Endodermal cell (in vitro differentiated cells): ENCODE results near the gene PYY. TPM values are rescaled to one million over a fixed set of nuclear protein-coding genes. Genes with fewer than 3 reads are reported as not detected.

Experiments
- DNase-seq: peaks from one replicate; pipeline ENCODE4 v3.0.0-alpha.2; 2017
- H3K27ac ChIP-seq: 2 replicates; pipeline ENCODE4 v1.5.1; 2013; ENCODE audit warnings: mild to moderate bottlenecking, low read depth, low read length, moderate library complexity
- H3K27me3 ChIP-seq: 2 replicates; pipeline ENCODE4 v1.6.1; 2013; ENCODE audit warnings: mild to moderate bottlenecking, low read length, moderate library complexity; ENCODE audit not compliant: insufficient read depth, control insufficient read depth, poor library complexity, severe bottlenecking
- H3K36me3 ChIP-seq: 2 replicates; pipeline ENCODE4 v1.7.0; 2013; ENCODE audit warnings: mild to moderate bottlenecking, low read length, moderate library complexity; ENCODE audit not compliant: control insufficient read depth, insufficient read depth
- H3K4me1 ChIP-seq: one replicate; pipeline ENCODE4 v1.7.0; 2013; ENCODE audit warnings: low read length; ENCODE audit not compliant: control insufficient read depth, insufficient read depth
- H3K4me3 ChIP-seq: 2 replicates; pipeline ENCODE4 v1.5.1; 2013; ENCODE audit warnings: mild to moderate bottlenecking, low read length, moderate library complexity
- H3K9ac ChIP-seq: 2 replicates; pipeline ENCODE4 v1.6.1; 2013; ENCODE audit warnings: mild to moderate bottlenecking, low read length, moderate library complexity; ENCODE audit not compliant: poor library complexity, severe bottlenecking; ENCODE audit errors: extremely low read depth
- H3K9me3 ChIP-seq: 2 replicates; pipeline ENCODE4 v1.6.1; 2013; ENCODE audit warnings: mild to moderate bottlenecking, low read length, moderate library complexity; ENCODE audit not compliant: control insufficient read depth
- H3K27ac Mint-ChIP-seq: 2 replicates; pipeline ENCODE4 v1.8.0; 2020; ENCODE audit warnings: mixed read lengths
- H3K27me3 Mint-ChIP-seq: 2 replicates; pipeline ENCODE4 v1.8.0; 2021; ENCODE audit warnings: mild to moderate bottlenecking, mixed read lengths; ENCODE audit not compliant: insufficient read depth
- H3K36me3 Mint-ChIP-seq: 2 replicates; pipeline ENCODE4 v1.8.0; 2020; ENCODE audit warnings: low read depth, mixed read lengths
- H3K4me1 Mint-ChIP-seq: 2 replicates; pipeline ENCODE4 v1.8.0; 2020; ENCODE audit warnings: mixed read lengths
- H3K4me3 Mint-ChIP-seq: 2 replicates; pipeline ENCODE4 v1.8.0; 2020; ENCODE audit warnings: mild to moderate bottlenecking, moderate library complexity, mixed read lengths
- H3K9me3 Mint-ChIP-seq: 2 replicates; pipeline ENCODE4 v1.8.0; 2020; ENCODE audit warnings: mild to moderate bottlenecking, mixed read lengths
- CTCF ChIP-seq: fragments of 200-600 bp; sonication (generic); conservative IDR thresholded peaks from 2 replicates; pipeline ENCODE4 v1.5.0; 2021; ENCODE audit warnings: antibody characterized with exemption, mild to moderate bottlenecking
- WGBS, 2 experiments: methylation state at CpG; one replicate each; pipeline versions ENCODE4 v1.1.5 to v1.1.7; 2013; ENCODE audit warnings: missing lambda C conversion rate in 2 of 2, mixed read lengths in 1 of 2; ENCODE audit not compliant: insufficient coverage in 1 of 2, insufficient read length in 1 of 2; 5-methylcytosine and 5-hydroxymethylcytosine counted together
- total RNA-seq, 2 donors: library from RNA; stranded (reverse); fragmentation: NEBNext Ultra II Directional in 1 of 2; extraction: Animal tissue kit (Norgen Biotek cat#: 25700) in 1 of 2; gene quantifications; 2 replicates in 1 of 2; 3 replicates in 1 of 2; pipeline ENCODE4 v1.2.1, GENCODE V29; 2021

PYY gene
- total RNA-seq, 2 donors from 2014 or later = 1.3 to 1.4 TPM

GRCh38 chr17:43932923-43933322 lies 20.8 kb downstream of the PYY start:
- Mint-ChIP-seq H3K27ac (no peak overlapping the region), H3K27me3 (peaks cover 27% of the 10 kb centered on the region), H3K4me1 (peaks cover 1% of the 10 kb centered on the region), H3K4me3 (no peak overlapping the region), H3K9me3 (no peaks in the 10 kb centered on the region), H3K36me3 (no peaks in the 10 kb centered on the region)
- Histone ChIP-seq H3K27ac (no peak overlapping the region), H3K4me1 (no peaks in the 10 kb centered on the region), H3K36me3 (no peaks in the 10 kb centered on the region), H3K27me3 (peaks cover 20% of the 10 kb centered on the region), H3K9ac (no peak overlapping the region), H3K9me3 (no peaks in the 10 kb centered on the region), H3K4me3 (no peak overlapping the region)
- DNase-seq = no peak
- 85 to 91% methylated on average over 4 of the region's 4 CpGs for WGBS, 2 experiments
- no peak for TF ChIP-seq CTCF

GRCh38 chr17:43932357-43932756 lies 21.4 kb downstream of the PYY start:
- 91 to 96% methylated on average over 4 to 10 of the region's 10 CpGs for WGBS, 2 experiments
- Mint-ChIP-seq H3K9me3 (no peaks in the 10 kb centered on the region), H3K27me3 (peaks cover 26% of the 10 kb centered on the region), H3K36me3 (no peaks in the 10 kb centered on the region), H3K4me3 (no peak overlapping the region), H3K27ac (no peak overlapping the region), H3K4me1 (peaks cover 5% of the 10 kb centered on the region)
- Histone ChIP-seq H3K36me3 (no peaks in the 10 kb centered on the region), H3K27ac (no peak overlapping the region), H3K9me3 (no peaks in the 10 kb centered on the region), H3K9ac (no peak overlapping the region), H3K4me1 (no peaks in the 10 kb centered on the region), H3K27me3 (peaks cover 20% of the 10 kb centered on the region), H3K4me3 (no peak overlapping the region)
- no peak for TF ChIP-seq CTCF
- DNase-seq = no peak

- H3K9me3 Mint-ChIP-seq = no peaks in the 10 kb centered on the region
- H3K27ac Mint-ChIP-seq = no peak overlapping the region
- H3K9me3 ChIP-seq = no peaks in the 10 kb centered on the region
- H3K4me3 ChIP-seq = no peak overlapping the region
- H3K36me3 ChIP-seq = no peaks in the 10 kb centered on the region
- no peaks in the 10 kb centered on the region for H3K36me3 Mint-ChIP-seq
- no peaks in the 10 kb centered on the region for H3K4me1 ChIP-seq
- DNase-seq = no peak
- WGBS, 2 experiments = 89 to 92% methylated on average over 3 to 5 of the region's 5 CpGs
- H3K4me3 Mint-ChIP-seq = no peak overlapping the region
- H3K9ac ChIP-seq = no peak overlapping the region
- H3K27me3 Mint-ChIP-seq = peaks cover 26% of the 10 kb centered on the region
- no peak for TF ChIP-seq CTCF
- H3K27ac ChIP-seq = no peak overlapping the region
- H3K27me3 ChIP-seq = peaks cover 30% of the 10 kb centered on the region
- peaks cover 5% of the 10 kb centered on the region for H3K4me1 Mint-ChIP-seq
Observed at GRCh38 chr17:43931062-43931571, 22.6 kb downstream of the PYY start.
